HL-60/S4 treated with retinoic acid at 250 ng/mL for 4 days and 3 days (cell line): Measurements from ENCODE around the gene SKAP1.
"Not testable (repeated sequence)": the region's sequence is repeated elsewhere in the genome, so short reads cannot be mapped to it uniquely, and the experiment has no call there.

Source experiments
- in situ Hi-C: fragments of 300-500 bp; cut with MboI; formaldehyde crosslinking; loops from 2 replicates; pipeline ENCODE4 v1.7.0; 2022; ENCODE audit warnings: low sequenced_read_pairs

The SKAP1 gene

DNA sequence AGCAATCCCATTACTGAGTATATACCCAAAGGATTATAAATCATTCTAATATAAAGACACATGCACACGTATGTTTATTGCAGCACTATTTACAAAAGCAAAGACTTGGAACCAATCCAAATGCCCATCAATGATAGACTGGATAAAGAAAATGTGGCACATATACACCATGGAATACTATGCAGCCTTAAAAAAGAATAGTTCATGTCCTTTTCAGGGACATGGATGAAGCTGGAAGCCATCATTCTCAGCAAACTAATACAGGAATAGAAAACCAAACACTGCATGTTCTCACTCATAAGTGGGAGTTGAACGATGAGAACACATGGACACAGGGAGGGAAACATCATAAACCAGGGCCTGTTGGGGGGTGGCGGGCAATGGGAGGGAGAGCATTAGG is 19.3 kb upstream of the SKAP1 start:
- in situ Hi-C loops = not testable (repeated sequence)

DNA sequence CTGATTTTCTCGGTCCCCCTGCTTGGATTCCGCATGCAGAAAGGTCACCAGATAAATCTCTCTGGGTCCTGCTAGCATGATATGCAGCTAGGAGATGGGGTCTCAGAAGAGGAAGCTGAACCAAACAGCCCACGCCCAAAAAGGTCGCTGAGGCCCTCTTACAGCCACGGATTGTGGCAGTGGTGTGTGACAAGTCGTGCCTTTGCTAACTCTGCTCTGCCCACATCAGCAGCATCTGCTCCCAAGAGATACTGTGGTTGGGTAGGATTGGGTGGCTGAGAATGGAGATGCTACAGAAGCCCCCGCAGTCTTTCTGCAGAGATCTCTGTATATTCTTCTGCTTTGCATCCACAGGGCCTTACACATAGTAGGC is 15.2 kb upstream of the SKAP1 start:
- in situ Hi-C loops = no loop called here

DNA sequence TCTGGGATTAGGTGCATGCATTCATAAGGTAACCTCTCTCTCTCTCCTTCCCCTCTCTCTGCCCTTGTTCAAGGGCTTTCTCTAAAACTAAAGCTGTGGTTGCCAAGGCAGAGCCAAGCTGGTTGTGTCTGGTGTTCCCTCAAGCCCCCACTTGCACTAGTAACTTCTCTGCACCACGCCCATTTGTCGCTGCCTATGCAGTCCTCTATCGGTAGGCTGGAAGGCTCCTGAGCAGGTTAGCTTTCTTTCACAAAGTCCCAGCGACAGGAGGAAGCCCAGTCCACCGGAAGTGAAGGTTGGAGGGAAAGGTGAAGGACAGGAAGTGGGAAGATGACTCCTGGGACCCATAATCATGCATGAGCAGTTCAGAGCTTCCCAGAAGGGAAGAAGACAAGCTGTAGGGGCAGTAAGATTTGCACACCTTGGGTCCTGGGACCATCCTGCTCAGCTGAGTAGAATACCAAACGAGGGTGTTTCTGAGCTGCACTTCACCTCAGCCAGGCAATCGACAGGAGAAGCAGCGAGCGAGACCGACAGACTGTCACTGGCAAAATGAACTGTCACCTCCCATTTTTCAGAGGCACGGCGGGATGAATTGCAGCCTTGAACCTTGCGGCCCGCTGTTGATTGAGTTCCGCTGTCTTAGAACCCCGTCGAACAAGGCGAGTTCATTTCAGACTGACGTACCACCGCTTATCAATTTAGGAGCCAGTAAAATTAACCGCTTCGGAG is 14.7 kb upstream of the SKAP1 start:
- in situ Hi-C loops = no loop called here

DNA sequence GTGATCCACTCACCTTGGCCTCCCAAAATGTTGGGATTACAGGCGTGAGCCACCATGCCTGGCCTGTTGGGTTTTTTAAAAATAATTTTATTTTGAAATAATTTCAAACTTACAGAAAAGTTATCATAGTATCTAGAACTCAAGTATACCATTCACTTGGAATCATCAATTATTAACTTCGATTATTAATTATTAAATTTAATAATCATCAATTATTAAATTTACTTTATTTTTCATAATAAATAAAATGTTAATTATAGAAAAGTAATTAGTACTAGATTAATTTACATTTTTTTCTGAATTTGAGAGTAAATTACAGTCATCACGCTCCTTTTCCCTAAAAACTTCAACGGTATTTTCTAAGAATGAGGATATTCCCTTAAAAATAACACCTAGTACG is 13.7 kb upstream of the SKAP1 start:
- in situ Hi-C loops = no loop called here

DNA sequence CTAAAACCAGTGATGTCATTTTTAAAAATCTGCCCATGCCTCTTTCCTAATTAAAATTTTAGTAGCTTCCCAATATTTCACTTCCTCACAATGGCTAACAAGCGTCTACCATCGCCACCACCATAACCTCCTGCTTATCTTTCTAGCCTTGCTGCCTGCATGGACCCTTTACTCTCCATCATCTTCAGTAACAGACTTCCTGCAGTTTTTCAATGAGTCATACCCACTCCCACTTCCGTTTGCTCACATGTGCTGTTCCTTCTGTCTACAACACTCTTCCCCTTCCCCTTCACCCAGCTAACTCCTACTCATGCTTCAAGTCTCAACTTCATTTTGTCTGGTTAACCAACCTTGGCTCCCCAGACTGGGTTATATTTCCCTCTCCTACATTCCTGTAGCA is 12.8 kb upstream of the SKAP1 start:
- in situ Hi-C loops = no loop called here

DNA sequence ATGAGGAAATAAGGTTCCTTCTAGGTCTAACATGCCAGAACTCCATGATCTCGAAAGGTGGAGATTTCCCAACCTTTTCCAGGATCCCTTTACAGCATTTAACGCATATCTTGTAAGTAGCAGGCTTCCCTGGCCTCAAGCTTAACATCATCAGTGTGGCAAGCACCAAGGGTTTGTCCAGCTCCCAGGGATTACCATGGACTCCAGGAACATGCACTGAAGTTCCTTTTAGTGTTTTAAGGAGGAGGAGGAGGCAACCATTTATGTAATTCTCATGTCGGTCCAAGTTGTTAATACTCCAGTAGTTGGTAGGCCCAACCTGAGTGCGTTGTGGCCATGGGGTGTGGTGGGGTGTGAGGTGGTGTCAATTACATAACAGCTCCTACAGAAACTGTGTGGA is 11.8 kb upstream of the SKAP1 start:
- in situ Hi-C loops = no loop called here

DNA sequence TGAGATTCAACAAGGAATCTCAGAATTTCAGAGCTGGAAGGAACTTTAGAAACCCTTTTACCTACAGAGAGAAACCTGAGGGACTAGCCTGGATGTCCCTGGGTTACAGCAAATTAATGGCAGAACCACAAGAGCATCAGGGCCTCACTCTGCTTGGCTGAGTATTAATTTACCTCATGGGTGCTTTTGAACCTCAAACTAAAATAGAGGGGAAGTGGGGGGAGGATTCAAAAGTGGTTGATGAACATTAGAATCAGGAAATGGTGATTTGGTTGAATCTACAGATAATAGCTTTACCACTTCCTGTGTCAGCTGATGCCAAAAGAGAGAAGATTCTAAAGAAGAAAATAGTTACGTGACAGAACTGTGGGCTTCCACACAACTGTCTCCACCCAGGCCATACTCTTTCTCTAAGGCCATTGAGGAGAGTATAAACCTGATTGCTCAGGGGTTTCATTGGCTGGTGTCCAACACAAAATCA is 11.3 kb upstream of the SKAP1 start:
- in situ Hi-C loops = no loop called here

DNA sequence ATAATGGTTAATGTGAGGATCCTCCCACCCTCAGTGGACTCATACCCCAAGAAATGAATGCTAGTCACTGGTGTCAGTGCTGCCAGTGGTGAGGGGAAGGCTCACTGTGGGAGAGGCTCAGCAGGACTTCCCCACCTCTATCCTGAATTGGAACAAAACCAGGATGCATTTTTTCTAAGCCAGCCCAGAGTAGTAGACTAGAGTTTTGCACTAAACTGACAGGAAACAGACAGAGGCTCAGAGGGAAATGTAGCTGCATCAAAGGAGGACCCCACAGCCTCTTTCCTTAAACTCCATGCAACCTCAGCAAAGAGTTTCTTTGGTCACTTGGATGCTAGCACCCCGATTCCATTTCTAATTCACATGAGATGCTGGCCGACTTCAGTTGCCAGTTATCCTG is 10.7 kb upstream of the SKAP1 start:
- in situ Hi-C loops = no loop called here

DNA sequence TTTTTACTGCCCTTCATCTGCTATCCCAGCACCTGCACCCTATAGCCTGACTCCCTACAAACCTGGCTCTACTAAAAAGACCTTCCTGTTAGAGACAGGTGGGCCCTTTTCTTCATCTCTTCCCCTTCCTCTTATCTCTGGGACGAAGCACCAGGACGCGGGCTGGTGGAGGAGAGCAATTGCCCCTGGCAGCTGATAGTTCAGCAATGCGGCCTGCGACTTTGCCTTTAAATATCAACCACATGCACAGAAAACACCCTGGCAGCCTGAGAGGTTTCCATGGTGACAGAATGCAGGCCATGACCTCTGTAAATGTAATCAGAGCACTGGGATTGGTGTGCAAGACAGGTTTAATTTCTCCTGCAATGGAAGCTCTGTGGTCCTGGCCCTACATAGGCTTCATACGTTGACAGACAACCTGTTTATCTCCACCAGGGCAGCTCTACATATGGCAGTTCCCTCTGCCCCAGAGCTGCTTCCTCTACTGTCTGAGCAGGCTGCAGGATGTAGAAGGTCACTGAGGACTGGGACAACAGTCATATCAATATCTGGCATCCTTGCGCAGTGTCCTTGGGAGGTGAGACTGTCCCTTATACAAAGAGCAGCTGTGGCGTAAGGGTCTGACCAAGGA is 10.0 kb upstream of the SKAP1 start:
- in situ Hi-C loops = no loop called here

DNA sequence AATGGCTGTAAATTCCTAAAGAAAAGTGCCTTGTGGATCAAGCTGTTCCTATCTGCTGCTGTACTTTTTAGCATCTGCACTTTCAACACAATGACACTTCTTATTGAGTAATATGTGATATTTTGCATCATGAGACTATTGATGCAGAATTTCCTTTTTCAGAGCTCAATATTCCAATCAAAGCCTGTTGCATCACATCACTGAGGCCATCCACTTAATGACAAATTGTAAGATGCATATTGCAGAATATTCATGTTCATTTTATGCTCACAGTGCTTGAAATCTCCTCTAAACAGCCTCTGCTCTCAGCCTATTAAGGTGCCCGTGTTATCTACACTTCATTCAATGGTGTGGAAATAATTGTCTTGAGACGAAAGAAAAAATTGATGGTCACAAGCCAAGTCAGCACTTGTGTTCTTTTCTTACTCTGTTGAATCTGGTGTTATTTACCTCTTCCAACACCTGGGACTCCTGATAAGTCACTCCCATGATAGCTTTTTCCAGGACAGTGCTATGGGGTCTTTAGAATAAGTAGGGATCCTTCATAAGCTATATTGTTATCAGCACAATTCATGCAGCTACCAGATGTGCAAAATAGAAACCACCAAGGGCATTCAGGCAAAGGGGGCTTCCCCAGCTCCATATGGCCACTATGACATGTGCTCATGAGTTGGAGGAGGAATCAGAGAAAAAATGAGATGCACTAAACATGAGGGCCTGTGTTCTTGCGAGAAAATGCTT is 9.3 kb upstream of the SKAP1 start:
- in situ Hi-C loops = no loop called here

DNA sequence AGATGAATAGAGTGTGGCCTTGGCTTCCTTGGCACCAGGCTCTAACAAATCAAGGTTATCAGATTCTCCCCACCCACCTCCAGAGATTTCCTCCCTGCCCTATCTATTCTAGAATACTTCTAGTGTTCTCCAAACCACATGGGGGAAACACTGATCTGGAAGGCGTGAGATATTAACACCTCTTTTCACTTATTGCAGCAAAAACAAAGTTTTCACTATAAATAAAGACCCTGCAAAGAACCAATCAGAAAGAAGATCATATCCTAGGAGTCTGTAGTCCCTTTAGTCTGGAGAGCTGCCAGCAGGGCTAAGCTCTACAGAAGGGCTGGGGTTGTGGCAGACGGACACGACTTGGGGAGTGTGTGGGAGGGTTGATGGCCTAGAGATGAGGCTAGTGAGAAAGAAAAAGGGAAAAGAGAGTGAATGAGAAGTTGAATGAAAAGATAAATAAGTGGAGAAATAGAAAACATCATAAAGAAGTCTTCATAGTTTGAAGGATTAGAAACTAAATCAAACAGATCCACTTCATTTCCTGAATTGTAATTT is 8.6 kb upstream of the SKAP1 start:
- in situ Hi-C loops = no loop called here

DNA sequence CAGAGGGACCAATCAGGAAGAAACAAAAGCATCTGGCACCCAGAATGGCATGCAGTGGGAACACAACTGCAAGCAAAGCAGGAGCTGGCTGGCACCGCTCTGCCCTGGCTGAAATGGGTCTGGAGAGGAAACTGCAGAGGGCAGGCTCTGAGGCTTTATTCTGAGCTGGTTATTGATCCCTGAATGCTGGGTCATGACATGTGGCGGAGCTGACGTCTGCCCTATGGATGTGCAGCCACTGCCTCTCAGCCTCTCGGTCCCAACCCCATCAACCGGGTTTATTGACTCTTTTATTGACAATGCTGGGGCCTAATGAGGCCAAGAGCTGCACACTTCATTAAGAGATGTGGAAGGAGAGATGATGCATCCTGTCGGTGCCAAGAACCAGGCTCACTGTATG is 3.9 kb upstream of the SKAP1 start:
- in situ Hi-C loops = no loop called here

DNA sequence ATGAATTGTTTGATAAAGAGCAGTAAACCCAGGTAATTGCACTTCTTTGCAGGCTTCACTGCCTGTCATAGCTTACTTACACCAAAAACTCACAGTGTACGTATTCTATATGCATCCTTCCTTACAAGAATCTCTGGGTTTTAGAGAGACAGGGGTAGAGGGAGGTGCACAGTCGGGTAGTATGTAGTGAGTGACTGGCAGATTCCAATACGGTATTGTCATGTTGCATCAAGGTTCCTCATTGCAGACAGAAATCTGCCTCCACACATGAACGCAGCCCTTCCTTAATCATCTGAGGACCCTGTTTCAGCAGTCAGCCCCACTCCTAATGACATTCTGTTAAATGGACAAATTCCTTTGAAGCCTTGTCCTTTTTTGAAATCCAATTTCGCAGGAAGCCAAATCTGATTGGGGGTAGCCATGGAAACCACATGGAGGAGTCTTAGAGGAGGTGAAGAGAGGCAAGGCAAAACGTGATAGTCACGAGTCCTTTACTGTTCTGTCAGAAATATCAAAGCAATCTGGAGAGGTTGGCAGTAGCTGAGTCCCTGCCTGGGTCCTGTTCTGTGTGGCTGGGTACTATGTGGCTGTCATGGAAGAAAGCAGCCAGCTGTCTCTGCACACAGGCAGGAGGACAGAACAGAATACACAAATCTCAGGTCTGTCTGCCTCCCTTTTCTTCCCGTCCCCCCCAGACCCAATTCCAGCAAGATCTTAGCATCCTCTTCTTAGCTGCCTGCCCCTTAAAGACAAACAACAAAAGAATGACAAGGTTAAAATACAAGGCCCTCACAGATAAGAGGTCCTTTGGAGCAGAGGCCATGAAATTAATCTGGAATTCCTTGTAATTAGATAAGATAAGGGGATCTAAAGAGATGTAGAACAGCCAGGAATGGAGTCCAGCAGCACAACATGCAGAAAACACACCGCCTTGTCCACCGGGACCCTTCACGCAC is 3.1 kb upstream of the SKAP1 start:
- in situ Hi-C loops = no loop called here

DNA sequence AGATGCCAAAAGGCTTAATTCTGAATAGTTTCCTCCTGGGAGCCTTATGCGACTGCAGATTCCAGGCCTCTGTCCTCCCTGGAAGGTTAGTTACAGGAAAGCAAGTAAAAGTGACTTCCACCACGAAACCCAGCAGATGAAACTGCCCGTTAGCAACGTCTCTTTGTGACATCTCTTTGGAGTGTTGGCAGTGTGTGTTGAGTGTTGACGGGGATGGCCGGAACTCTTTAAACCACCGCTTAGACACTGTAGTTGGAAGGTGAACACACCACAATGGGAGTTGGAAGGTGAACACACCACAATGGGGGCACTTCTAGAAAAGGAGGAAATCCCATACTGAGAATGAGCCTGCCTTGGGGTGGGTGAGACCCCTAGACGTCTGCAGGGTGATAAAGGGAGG is 858 bp downstream of the SKAP1 start:
- in situ Hi-C loops = no loop called here

DNA sequence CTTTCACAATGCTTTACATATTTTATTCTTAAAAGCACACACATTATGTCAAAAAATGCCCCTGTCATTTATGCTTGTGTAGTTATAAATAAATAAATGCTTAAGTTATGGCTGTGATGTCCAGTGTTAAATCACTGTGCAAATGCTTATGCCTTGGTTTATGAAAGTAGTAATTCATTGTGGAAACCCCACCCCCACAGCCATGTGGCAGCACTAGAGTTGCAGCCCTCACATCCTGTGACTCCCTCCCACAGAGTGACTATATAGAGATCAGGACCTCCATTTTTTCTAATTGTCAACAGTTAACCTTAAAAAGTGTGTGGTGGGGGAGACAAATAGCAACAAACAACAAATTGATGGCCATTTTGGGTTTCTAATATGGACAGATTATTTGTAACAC is 2.4 kb downstream of the SKAP1 start:
- in situ Hi-C loops = no loop called here

DNA sequence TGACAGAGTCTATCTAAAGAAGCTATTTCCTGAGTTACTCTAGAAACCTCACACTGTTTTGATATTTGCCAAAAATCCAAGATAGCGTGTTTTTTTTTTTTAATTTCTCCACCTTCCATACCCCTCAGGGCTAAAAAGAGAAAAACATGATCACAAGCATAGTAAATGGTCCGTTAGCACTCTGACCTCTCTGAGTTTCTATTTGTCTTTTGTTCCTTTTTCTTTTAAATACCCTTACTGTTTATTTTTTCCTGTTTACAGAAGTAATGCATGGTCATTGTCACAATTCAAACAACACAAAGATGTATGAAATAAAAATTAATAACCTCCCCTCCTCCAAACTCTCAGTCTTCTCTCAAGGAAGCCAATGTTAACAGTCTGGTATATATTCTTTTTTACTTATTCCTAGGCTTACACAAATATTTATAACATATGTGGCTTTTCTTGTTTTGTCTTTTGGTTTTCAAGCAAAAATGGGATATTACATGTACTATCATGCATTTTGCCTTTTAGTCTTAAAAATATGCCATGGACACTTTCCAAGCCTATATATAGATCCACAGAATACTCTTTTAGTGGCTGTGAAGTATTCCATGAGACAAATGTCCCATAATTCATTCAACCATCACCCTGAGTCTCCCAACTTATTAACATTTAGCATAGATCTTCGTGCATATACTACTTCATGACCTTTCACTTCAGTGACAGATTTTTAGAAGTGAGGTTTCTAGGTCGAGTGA is 3.1 kb downstream of the SKAP1 start:
- in situ Hi-C loops = no loop called here

DNA sequence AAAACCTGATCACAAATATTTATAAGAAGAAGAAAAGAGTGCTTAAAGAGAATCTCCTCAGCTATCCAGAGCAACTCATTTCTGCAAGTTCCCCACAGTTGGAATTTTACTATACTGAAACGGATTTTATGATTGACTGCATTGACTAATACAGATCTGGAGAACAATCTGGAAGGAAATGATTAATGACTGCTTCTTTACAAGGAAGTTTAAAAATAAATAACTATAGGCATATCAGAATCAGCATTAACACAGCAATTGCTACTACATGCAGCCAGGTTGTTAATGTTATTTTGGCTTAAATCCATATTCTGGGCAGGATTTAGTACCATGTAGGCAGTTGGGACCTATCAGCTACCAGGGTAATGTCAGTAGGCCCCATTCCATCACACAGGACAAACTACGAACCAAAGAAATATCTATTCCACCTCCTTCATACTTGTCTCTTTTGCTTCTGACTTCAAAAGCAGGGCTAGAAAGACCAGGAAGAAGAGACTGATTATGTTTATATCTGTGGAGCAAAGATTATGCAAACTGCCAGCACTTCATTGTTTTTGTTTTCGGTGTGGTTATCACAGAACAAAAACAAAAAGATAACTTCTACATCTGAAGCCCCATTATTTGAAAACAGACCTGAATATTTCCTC is 3.9 kb downstream of the SKAP1 start:
- in situ Hi-C loops = no loop called here

DNA sequence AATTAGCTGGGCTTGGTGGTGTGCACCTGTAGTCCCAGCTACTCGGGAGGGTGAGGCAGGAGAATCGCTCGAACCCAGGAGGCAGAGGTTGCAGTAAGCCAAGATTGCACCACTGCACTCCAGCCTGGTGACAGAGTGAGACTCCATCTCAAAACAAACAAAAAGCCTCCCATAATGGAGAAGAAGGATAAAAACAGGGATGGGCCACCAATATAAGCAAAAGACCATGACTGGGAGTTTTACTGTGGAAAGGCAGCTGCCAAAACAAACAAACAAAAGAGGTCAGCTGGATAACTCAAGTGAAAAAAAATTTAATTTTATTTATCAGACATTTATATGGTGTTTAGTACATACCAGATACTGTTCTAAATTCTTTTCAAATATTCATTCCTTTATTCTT is 8.0 kb downstream of the SKAP1 start:
- in situ Hi-C loops = not testable (repeated sequence)

DNA sequence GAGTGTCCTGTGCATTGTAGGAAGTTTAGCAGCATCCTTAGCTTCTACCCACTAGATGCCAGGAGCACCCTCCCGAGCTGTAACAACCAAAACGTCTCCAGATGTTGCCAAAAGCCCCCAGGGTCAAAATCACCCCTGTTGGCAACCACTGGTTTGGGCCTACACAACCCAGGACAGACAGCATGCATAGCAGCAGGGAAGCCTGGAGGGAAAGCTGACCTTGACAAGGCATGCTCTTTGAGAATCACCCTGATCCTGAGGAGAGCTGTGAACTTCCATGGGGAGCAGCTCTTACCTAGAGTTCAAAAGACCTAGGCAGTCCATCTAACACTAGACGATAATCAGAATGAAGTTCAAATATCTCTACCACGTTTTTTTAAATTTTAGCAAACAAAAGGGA is 9.2 kb downstream of the SKAP1 start:
- in situ Hi-C loops = no loop called here

DNA sequence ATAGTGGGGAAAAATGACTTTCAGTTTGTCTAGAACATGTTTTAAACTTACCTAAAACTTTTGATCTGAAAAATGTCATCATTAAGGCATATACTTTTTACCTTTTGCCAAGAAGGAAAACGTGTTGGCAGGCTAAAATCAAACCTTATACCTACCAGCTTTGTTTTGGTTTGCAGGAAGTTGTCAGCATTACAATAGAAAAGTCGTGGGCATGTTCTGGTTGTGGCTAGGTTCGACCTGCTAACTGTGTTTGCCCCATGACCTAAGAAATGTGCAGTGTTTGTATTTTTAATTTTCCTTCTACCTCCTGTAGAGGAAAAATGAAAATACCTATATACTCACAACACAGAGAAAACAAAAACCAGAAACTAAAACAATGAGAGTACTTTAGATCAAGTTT is 13.0 kb downstream of the SKAP1 start:
- in situ Hi-C loops = no loop called here
